K562 (cell line): ENCODE data around the gene HBEGF. TPM values are rescaled to one million over a fixed set of nuclear protein-coding genes. Genes with fewer than 3 reads are reported as not detected.

Experiments used
- ATAC-seq: fragments of 200-7000 bp; cut with Tn5 transposase; 3 replicates; pipeline ENCODE4 v1.9.1; 2020; ENCODE audit warnings: moderate library complexity
- BruUV-seq: library from RNA; stranded (reverse); fragments of 400-500 nt; replicated peaks from 2 replicates; lab custom pipeline; 2021; lab: Mats Ljungman, UMichigan
- CTCF ChIA-PET: fragments of 300-600 bp; formaldehyde crosslinking; extraction: SDS; loops from one replicate; lab custom pipeline; 2021; ENCODE audit warnings: low intra/inter-chr PET ratio; lab: Yijun Ruan, JAX
- POLR2A ChIA-PET: fragments of 300-600, 350-650 bp; sonication (Branson Sonifier 250); formaldehyde crosslinking; extraction: SDS; loops from one replicate; lab custom pipeline; 2021; ENCODE audit warnings: antibody characterized with exemption, inconsistent platforms; lab: Yijun Ruan, JAX
- DNase-seq, 4 experiments: peaks; one replicate each; pipeline versions ENCODE4 v3.0.0 to v3.0.0-alpha.2; 2011 to 2018; ENCODE audit warnings: low spot score in 3 of 4, mixed read lengths in 3 of 4; ENCODE audit errors: extremely low read depth in 1 of 4
- FAIRE-seq: peaks from 2 replicates; lab custom pipeline; 2011; peaks lifted over from hg19 to GRCh38; lab: Jason Lieb, UNC
- H2AFZ ChIP-seq: 2 replicates; pipeline ENCODE4 v1.6.0; 2011; ENCODE audit warnings: low read depth, low read length, control low read depth, inconsistent platforms
- H3K27ac ChIP-seq: fragments of 200-600 bp; 3 replicates; pipeline ENCODE4 v1.8.0; 2011; ENCODE audit warnings: low read depth, mild to moderate bottlenecking, control low read depth, inconsistent platforms, low read length, moderate library complexity, mixed read lengths; ENCODE audit errors: extremely low read depth
- H3K27me3 ChIP-seq, 2 experiments: fragments of 300-600 bp in 1 of 2; 2 replicates in 1 of 2; 3 replicates in 1 of 2; pipeline versions ENCODE4 v1.6.0 to v1.8.0; 2011; ENCODE audit warnings: inconsistent platforms in 2 of 2, low read length in 2 of 2, mild to moderate bottlenecking in 1 of 2, mixed read lengths in 1 of 2, moderate library complexity in 1 of 2; ENCODE audit not compliant: control insufficient read depth in 2 of 2, insufficient read depth in 2 of 2
- H3K36me3 ChIP-seq: fragments of 300-600 bp; 3 replicates; pipeline ENCODE4 v1.8.0; 2011; ENCODE audit warnings: mild to moderate bottlenecking, low read length, inconsistent platforms; ENCODE audit not compliant: control insufficient read depth, insufficient read depth
- H3K4me1 ChIP-seq, 2 experiments: fragments of 200-600 bp in 1 of 2; replicated peaks in 1 of 2; 2 replicates in 1 of 2; 3 replicates in 1 of 2; pipeline versions ENCODE4 v1.5.1 to v1.8.0; 2011; ENCODE audit warnings: inconsistent platforms in 2 of 2, low read length in 2 of 2, mild to moderate bottlenecking in 1 of 2, mixed read lengths in 1 of 2, moderate library complexity in 1 of 2; ENCODE audit not compliant: control insufficient read depth in 2 of 2, insufficient read depth in 2 of 2
- H3K4me2 ChIP-seq: 2 replicates; pipeline ENCODE4 v1.6.1; 2011; ENCODE audit warnings: low read length, control low read depth, inconsistent platforms, mixed read lengths; ENCODE audit not compliant: insufficient read depth
- H3K4me3 ChIP-seq: fragments of 200-600 bp; sonication (generic), shearing (Covaris generic); 2 replicates; pipeline ENCODE4 v1.5.1; 2016; ENCODE audit warnings: control low read depth, inconsistent platforms
- H3K79me2 ChIP-seq: fragments of 200-600 bp; 3 replicates; pipeline ENCODE4 v1.8.0; 2011; ENCODE audit warnings: low read length, inconsistent platforms; ENCODE audit not compliant: control insufficient read depth, insufficient read depth
- H3K9ac ChIP-seq, 2 experiments: 2 replicates each; pipeline versions ENCODE4 v1.6.0 to v1.6.1; 2011; ENCODE audit warnings: low read depth in 2 of 2, low read length in 2 of 2, control low read depth in 1 of 2, inconsistent platforms in 1 of 2, mild to moderate bottlenecking in 1 of 2, mixed read lengths in 1 of 2; ENCODE audit not compliant: insufficient read depth in 1 of 2
- H3K9me1 ChIP-seq: one replicate; pipeline ENCODE4 v1.6.0; 2011; ENCODE audit warnings: inconsistent platforms, mild to moderate bottlenecking, low read length, moderate library complexity; ENCODE audit not compliant: control insufficient read depth, insufficient read depth
- H3K9me3 ChIP-seq: replicated peaks from 2 replicates; pipeline ENCODE4 v1.5.1; 2011; ENCODE audit warnings: low read depth, low read length, inconsistent platforms; ENCODE audit not compliant: control insufficient read depth, insufficient read depth
- H4K20me1 ChIP-seq: replicated peaks from 2 replicates; pipeline ENCODE4 v1.6.1; 2011; ENCODE audit warnings: low read length, inconsistent platforms, mixed read lengths; ENCODE audit not compliant: control insufficient read depth, insufficient read depth
- ATF1 ChIP-seq, 2 experiments: fragments of 450-650 bp in 1 of 2; IDR thresholded peaks; 2 replicates each; pipeline ENCODE4 v1.6.1; 2016; ENCODE audit warnings: missing compliant biosample characterization in 1 of 2, missing genetic modification characterization in 1 of 2
- CEBPZ ChIP-seq: fragments of 150-350 bp; IDR thresholded peaks from 2 replicates; pipeline ENCODE4 v1.6.1; 2014; ENCODE audit warnings: low read depth, mild to moderate bottlenecking, low read length, borderline replicate concordance
- CTCF ChIP-seq, 3 experiments: IDR thresholded peaks in 2 of 3; conservative IDR thresholded peaks in 1 of 3; 2 replicates each; pipeline ENCODE4 v1.5.1; 2011 to 2012; ENCODE audit warnings: low read length in 3 of 3, mild to moderate bottlenecking in 3 of 3, control low read depth in 2 of 3, improper control_type of control experiment in 1 of 3, inconsistent platforms in 1 of 3, low read depth in 1 of 3, mixed read lengths in 1 of 3, moderate library complexity in 1 of 3; ENCODE audit not compliant: insufficient read depth in 2 of 3
- FIP1L1 ChIP-seq: fragments of 200-400 bp; formaldehyde crosslinking; IDR thresholded peaks from 2 replicates; pipeline ENCODE4 v1.6.1; 2018; ENCODE audit warnings: mild to moderate bottlenecking, low read depth, low read length; ENCODE audit not compliant: poor library complexity, severe bottlenecking
- HNRNPUL1 ChIP-seq: fragments of 200-400 bp; formaldehyde crosslinking; IDR thresholded peaks from 2 replicates; pipeline ENCODE4 v1.6.1; 2017; ENCODE audit warnings: low read length
- HOXB6 ChIP-seq: fragments of 250-450 bp; sonication (Bioruptor Pico); IDR thresholded peaks from 2 replicates; pipeline ENCODE4 v1.5.1; 2022; ENCODE audit warnings: mild to moderate bottlenecking, borderline replicate concordance
- MAFK ChIP-seq: IDR thresholded peaks from 2 replicates; pipeline ENCODE4 v1.6.1; 2011; ENCODE audit warnings: low read length, improper control_type of control experiment
- MTA1 ChIP-seq: fragments of 450-650 bp; IDR thresholded peaks from 2 replicates; pipeline ENCODE4 v1.6.1; 2017; ENCODE audit warnings: borderline replicate concordance
- PRMT5 ChIP-seq: sonication (generic); formaldehyde crosslinking; IDR thresholded peaks from 2 replicates; pipeline ENCODE4 v1.5.0; 2020; ENCODE audit warnings: missing genetic modification reagents
- RHOXF2B ChIP-seq: fragments of 250-450 bp; sonication (Bioruptor Pico); conservative IDR thresholded peaks from 2 replicates; pipeline ENCODE4 v1.5.1; 2021
- SP1 ChIP-seq: sonication (generic); formaldehyde crosslinking; IDR thresholded peaks from 2 replicates; pipeline ENCODE4 v1.8.1; 2022; ENCODE audit warnings: mild to moderate bottlenecking, missing genetic modification reagents
- SRSF1 ChIP-seq: fragments of 200-400 bp; formaldehyde crosslinking; IDR thresholded peaks from 2 replicates; pipeline ENCODE4 v1.6.1; 2017; ENCODE audit warnings: mild to moderate bottlenecking, low read depth, low read length, moderate library complexity
- SRSF7 ChIP-seq: fragments of 200-400 bp; formaldehyde crosslinking; optimal IDR thresholded peaks from 2 replicates; pipeline ENCODE3; 2017; ENCODE audit warnings: mild to moderate bottlenecking, low read depth, low read length
- STAT6 ChIP-seq: sonication (generic); formaldehyde crosslinking; IDR thresholded peaks from 2 replicates; pipeline ENCODE4 v1.8.1; 2023; ENCODE audit warnings: mild to moderate bottlenecking, missing genetic modification reagents
- SUPT5H ChIP-seq: fragments of 450-650 bp; IDR thresholded peaks from 2 replicates; pipeline ENCODE4 v1.6.1; 2016
- YBX1 ChIP-seq: fragments of 450-650 bp; IDR thresholded peaks from 2 replicates; pipeline ENCODE4 v1.7.1; 2016; ENCODE audit warnings: mild to moderate bottlenecking
- ZBTB17 ChIP-seq: fragments of 450-650 bp; formaldehyde crosslinking; IDR thresholded peaks from 2 replicates; pipeline ENCODE4 v1.4.0; 2020; ENCODE audit warnings: mild to moderate bottlenecking
- WGBS: fragments of 100-300 bp; shearing (Covaris generic); methylation state at CpG from one replicate; pipeline ENCODE4 v1.1.6; 2016; ENCODE audit warnings: low coverage, mixed read lengths; ENCODE audit not compliant: insufficient coverage; ENCODE audit errors: missing lambda C conversion rate; 5-methylcytosine and 5-hydroxymethylcytosine counted together
- in situ Hi-C: fragments of 300-500 bp; cut with MboI; formaldehyde crosslinking; loops from 4 replicates; pipeline ENCODE4 v1.15.0; 2018; ENCODE audit warnings: inconsistent platforms, mixed read lengths
- intact Hi-C: fragments of 100-400 bp; cut with micrococcal nuclease; formaldehyde crosslinking; loops from 2 replicates; pipeline ENCODE4 v1.14.2; 2022
- polyA plus RNA-seq, 8 experiments: library from polyadenylated mRNA; depleted of rRNA in 4 of 8; stranded (reverse) in 5 of 8; unstranded in 3 of 8; fragments of >200 nt; fragmentation: Nextera tagmentation in 2 of 8; fragmentation: Illumina TruSeq in 1 of 8; extraction: Ambion mirVana in 2 of 8; extraction: Trizol in 1 of 8; gene quantifications; 2 replicates each; pipeline versions ENCODE4 v1.2.1 to v1.2.3, GENCODE V29; 2011 to 2014; ENCODE audit warnings: inconsistent platforms in 1 of 8, missing spikeins in 1 of 8
- total RNA-seq, 7 experiments: library from RNA; depleted of rRNA in 6 of 7; stranded (reverse); fragments of >200 nt in 6 of 7; fragmentation: Illumina TruSeq in 2 of 7; extraction: Trizol in 2 of 7; gene quantifications; 2 replicates each; pipeline versions ENCODE4 v1.2.1 to v1.2.3, GENCODE V29; 2011 to 2021; ENCODE audit warnings: low replicate concordance in 1 of 7

Gene HBEGF
- total and polyA plus RNA-seq, 9 of the 15 experiments (the other 6 are each of a cell fraction or from before 2014, with no cell fraction given) = 0.11 to 1.1 (median 0.60) TPM

GRCh38 chr5:140388052-140388451 is 41.6 kb upstream of the HBEGF start:
- CTCF ChIA-PET = no interaction called here
- POLR2A ChIA-PET = interaction anchor here (1.1 to 2.5 kb wide), 4 partner anchors 10 to 259 kb away, joined by 3 to 14 read pairs (median 5); partner anchors contain the start of genes ANKHD1, IK and NDUFA2
- WGBS = 43% methylated on average over 2 of the region's 2 CpGs

More at GRCh38 chr5:140388052-140388451, 41.6 kb upstream of the HBEGF start:
- Histone ChIP-seq H3K27me3 (no peaks in the 10 kb centered on the region), H3K9ac (no peak overlapping the region), H3K4me3 (no peak overlapping the region), H3K9me3 (no peaks in the 10 kb centered on the region), H3K9me1 (no peaks in the 10 kb centered on the region), H3K4me2 (no peak overlapping the region), H4K20me1 (no peaks in the 10 kb centered on the region), H3K27ac (no peak overlapping the region), H2AFZ (no peak overlapping the region), H3K79me2 (no peaks in the 10 kb centered on the region), H3K36me3 (no peaks in the 10 kb centered on the region), H3K4me1 (no peaks in the 10 kb centered on the region; a peak in 1 of 5 replicates)
- ATAC-seq = no peak
- TF ChIP-seq ZBTB17 = no peak
- no peak for TF ChIP-seq PRMT5 (CRISPR knock-in tag)
- TF ChIP-seq FIP1L1 = no peak
- TF ChIP-seq YBX1 = no peak
- no peak for TF ChIP-seq RHOXF2B (CRISPR knock-in tag)
- TF ChIP-seq CEBPZ = no peak
- TF ChIP-seq CTCF (IDR thresholded peaks at IDR 0.05 in 2 of 3, conservative IDR thresholded peaks at IDR 0.05 in 1 of 3; ENCODE audit: insufficient read depth in 2 of 3, low read depth in 1 of 3, low read length in 3 of 3) = no peak
- no peak for TF ChIP-seq SUPT5H
- no peak for TF ChIP-seq ATF1 (CRISPR knock-in tag; IDR thresholded peaks at IDR 0.05)
- TF ChIP-seq ATF1 (tag; IDR thresholded peaks at IDR 0.05) = no peak
- no peak for TF ChIP-seq SRSF1
- TF ChIP-seq SP1 (CRISPR knock-in tag) = no peak
- no peak for TF ChIP-seq HNRNPUL1
- TF ChIP-seq SRSF7 = no peak
- no peak for TF ChIP-seq MAFK
- no peak for TF ChIP-seq MTA1
- no peak for TF ChIP-seq HOXB6 (CRISPR knock-in tag)
- TF ChIP-seq STAT6 (CRISPR knock-in tag) = no peak
- in situ Hi-C loops = no loop called here
- no TSS peak for BruUV-seq
- DNase-seq = no peak
- intact Hi-C loops = no loop called here
- FAIRE-seq = no peak
